GM19452 (cell line): Measurements from ENCODE around the gene IFI27.
"Not testable (repeated sequence)": the region's sequence is repeated elsewhere in the genome, so short reads cannot be mapped to it uniquely, and the experiment has no call there.

Experiments
- ATAC-seq: cut with Tn5 transposase; IDR thresholded peaks from one replicate; pipeline ENCODE4 v1.9.1; 2021; ENCODE audit not compliant: unreplicated experiment

IFI27 gene

GRCh38 chr14:94145902-94146527 lies 35.5 kb downstream of the IFI27 start:
- ATAC-seq = no peak

- ATAC-seq = no peak
Measured at GRCh38 chr14:94152676-94153075, 42.1 kb downstream of the IFI27 start.

- no peak for ATAC-seq
Measured at GRCh38 chr14:94153750-94154342, 43.3 kb downstream of the IFI27 start.

- ATAC-seq = not testable (repeated sequence)
Measured at GRCh38 chr14:94156143-94156542, 45.6 kb downstream of the IFI27 start.

GRCh38 chr14:94157197-94157596 lies 46.7 kb downstream of the IFI27 start:
- ATAC-seq = no peak

- no peak for ATAC-seq
Measured at GRCh38 chr14:94158239-94158883, 47.8 kb downstream of the IFI27 start.

GRCh38 chr14:94161058-94161457 lies 50.5 kb downstream of the IFI27 start:
- ATAC-seq = no peak

- ATAC-seq = no peak
Measured at GRCh38 chr14:94161981-94162380, 51.4 kb downstream of the IFI27 start.

- no peak for ATAC-seq
Measured at GRCh38 chr14:94162466-94162865, 51.9 kb downstream of the IFI27 start.

- ATAC-seq = no peak
Measured at GRCh38 chr14:94163796-94164195, 53.3 kb downstream of the IFI27 start.

- no peak for ATAC-seq
Measured at GRCh38 chr14:94164685-94165431, 54.3 kb downstream of the IFI27 start.

GRCh38 chr14:94165744-94166143 lies 55.2 kb downstream of the IFI27 start:
- no peak for ATAC-seq
